GM18907 (cell line): ENCODE results near the gene BHLHE23.
"Not testable (repeated sequence)": the region's sequence is repeated elsewhere in the genome, so short reads cannot be mapped to it uniquely, and the experiment has no call there.

Experiments used
- ATAC-seq: cut with Tn5 transposase; IDR thresholded peaks from one replicate; pipeline ENCODE4 v1.9.1; 2021; ENCODE audit warnings: mild to moderate bottlenecking, moderate library complexity; ENCODE audit not compliant: unreplicated experiment

BHLHE23 gene

GRCh38 chr20:62962221-62962879, 44.4 kb downstream of the BHLHE23 start:
- no peak for ATAC-seq

DNA sequence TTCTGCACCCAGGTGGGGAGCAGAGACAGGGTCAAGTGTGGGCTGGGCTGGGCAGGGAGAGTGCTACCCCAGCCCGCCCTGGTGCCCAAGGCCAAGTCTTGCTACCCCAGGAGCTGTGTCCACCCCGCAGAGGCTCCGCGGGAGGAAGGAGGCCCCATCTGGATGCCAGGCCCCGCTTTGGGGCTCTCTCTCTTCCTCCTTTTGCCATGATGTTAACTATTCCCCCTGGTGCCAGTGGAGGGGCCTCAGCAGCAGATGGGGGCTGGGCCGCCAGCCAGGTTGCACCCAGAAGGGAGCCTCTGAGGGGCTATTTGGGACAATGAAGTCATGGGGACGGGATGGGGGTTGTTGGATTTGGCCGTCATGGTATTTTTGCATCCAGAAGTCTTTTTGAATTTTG, 45.0 kb downstream of the BHLHE23 start:
- ATAC-seq, result no peak

DNA sequence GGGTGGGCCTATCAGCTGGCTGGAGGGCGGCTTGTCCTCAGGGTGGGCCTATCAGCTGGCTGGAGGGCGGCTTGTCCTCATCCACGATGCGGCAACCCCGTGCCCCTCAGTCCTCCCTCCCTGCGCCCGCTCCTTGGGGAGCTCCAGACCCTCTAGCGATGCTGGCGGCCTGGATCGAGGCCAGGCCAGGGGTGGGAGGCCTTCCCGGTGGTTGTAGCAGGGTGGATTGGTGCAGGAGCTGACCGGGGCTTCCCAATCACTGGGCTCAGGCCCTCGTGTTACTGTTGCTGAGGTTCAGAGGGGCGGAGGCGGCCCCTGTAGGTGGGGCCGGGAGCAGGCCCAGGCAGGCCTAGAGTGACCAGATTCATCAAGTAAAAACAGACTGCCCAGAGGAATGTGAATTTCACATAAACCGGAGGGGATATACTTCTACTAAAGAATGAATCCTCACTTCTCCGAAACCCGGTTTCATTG, 45.4 kb downstream of the BHLHE23 start:
- ATAC-seq, result no peak

DNA sequence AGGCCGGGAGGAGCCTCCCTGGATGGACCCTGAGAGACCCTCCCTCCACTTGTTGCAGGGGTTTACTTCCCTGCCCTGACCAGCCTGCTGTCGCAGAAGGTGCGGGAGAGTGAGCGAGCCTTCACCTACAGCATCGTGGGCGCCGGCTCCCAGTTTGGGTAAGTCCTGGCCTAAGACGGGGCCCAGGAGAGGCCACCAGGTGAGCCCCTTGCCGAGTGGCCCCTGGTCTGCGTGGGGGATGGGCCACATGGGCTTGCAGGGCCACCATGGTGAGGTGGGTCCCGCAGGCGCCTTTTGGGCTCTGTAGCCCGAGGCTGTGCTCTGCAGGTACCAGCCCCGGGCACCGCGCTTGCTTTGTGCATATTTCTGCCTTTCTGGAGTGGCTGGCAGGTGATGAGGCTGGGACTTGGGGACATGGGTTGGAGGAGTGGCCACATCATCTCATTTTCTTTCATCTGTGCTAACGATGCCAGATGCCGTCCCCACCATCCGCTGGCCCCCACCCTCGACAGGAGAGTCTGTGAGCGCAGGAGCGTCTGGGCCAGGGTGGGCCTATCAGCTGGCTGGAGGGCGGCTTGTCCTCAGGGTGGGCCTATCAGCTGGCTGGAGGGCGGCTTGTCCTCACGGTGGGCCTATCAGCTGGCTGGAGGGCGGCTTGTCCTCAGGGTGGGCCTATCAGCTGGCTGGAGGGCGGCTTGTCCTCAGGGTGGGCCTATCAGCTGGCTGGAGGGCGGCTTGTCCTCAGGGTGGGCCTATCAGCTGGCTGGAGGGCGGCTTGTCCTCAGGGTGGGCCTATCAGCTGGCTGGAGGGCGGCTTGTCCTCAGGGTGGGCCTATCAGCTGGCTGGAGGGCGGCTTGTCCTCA, 46.1 kb downstream of the BHLHE23 start:
- ATAC-seq, result not testable (repeated sequence)

DNA sequence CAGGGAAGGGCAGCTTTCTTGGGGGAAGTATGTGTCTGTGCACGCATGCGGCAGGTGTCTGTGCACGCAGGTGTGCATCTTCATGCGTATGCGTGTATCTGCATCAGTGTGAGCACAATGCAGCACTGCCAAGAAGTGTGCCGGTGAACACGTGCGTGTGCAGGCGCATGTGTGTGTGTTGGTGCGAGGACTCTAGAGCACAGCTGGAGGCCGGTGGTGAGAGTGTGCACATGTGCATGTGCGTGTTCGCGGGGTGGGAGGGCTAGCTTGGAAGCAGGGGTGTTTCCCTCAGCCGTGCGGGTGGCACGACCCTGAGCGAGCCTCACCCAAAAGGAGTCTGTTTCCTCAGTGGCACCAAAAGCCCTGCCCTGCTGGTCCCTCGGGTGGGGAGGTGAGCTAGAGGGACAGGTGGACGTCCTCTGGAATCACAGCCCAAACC, 46.7 kb downstream of the BHLHE23 start:
- ATAC-seq, result no peak

- ATAC-seq, result no peak
Measured at GRCh38 chr20:62959101-62959971, 47.4 kb downstream of the BHLHE23 start.

GRCh38 chr20:62958388-62959100, 48.2 kb downstream of the BHLHE23 start:
- ATAC-seq, result no peak

DNA sequence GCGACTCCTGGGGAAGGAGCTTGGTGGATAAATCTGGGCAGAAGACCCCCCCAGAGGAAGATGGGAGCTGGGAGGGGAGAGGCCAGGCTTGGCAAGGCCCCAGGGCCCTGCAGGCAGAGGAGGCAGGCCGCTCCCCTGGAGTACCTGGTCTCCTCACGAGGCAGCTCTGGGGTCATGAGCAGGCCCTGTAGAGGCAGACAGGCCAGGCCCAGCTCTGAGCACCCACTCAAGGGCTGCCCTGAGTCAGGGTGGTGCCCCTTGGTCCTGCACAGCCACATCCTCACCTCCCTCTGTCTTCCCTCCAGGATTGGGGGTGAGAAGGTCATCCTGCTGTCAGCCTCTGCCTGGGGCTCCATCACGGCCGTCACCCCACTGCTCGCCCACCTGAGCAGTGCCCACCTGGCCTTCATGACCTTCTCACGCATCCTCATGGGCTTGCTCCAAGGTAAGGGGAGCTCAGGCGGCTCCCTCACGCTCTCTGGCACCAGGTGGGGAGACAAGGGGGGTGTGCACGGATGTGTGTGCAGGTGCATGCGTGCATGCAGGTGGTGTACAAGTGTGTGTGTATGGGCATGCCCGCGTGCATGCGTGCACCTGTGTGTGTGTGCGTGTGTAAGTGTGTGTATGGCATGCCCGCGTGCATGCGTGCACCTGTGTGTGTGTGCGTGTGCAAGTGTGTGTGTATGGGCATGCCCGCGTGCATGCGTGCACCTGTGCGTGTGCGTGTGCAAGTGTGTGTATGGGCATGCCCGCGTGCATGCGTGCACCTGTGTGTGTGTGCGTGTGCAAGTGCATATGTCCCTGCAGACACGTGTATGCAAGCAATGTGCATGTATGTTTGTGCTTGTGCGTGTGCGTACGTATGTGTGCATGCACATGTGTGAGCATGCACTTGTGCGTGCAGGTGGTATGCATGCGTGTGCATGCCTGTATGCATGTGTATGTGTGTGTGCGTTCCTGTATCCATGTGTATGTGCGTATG, 49.3 kb downstream of the BHLHE23 start:
- no peak for ATAC-seq

GRCh38 chr20:62956387-62957135, 50.2 kb downstream of the BHLHE23 start:
- ATAC-seq, result no peak
